Spleen (tissue), 11 donors: ENCODE data around the gene WDR7. TPM values are rescaled to one million over a fixed set of nuclear protein-coding genes. Genes with fewer than 3 reads are reported as not detected.
A peak's percentile ranks its signal among the peaks of the same experiment; 100 is the strongest.

ENCODE experiments used
- DNase-seq: peaks from one replicate; pipeline ENCODE4 v3.0.0-alpha.2; 2020
- H3K27ac ChIP-seq, 8 donors: fragments of 200-600 bp; sonication (generic) in 7 of 8; 1 replicate in 4 of 8; 2 replicates in 4 of 8; pipeline versions ENCODE4 v1.5.0 to v1.8.0; 2016 to 2021; ENCODE audit warnings: inconsistent platforms in 4 of 8, mild to moderate bottlenecking in 4 of 8, moderate library complexity in 1 of 8
- H3K27me3 ChIP-seq, 7 donors: fragments of 200-600 bp; sonication (generic) in 6 of 7; replicated peaks in 1 of 7; 1 replicate in 4 of 7; 2 replicates in 3 of 7; pipeline versions ENCODE4 v1.5.0 to v1.8.0; 2016 to 2021; ENCODE audit warnings: inconsistent platforms in 3 of 7, mild to moderate bottlenecking in 1 of 7
- H3K36me3 ChIP-seq, 6 donors: fragments of 200-600 bp; sonication (generic) in 5 of 6; 1 replicate in 4 of 6; 2 replicates in 2 of 6; pipeline versions ENCODE4 v1.5.0 to v1.8.0; 2016 to 2021; ENCODE audit warnings: inconsistent platforms in 2 of 6
- H3K4me1 ChIP-seq, 6 donors: fragments of 200-600 bp; sonication (generic) in 5 of 6; 1 replicate in 3 of 6; 2 replicates in 3 of 6; pipeline versions ENCODE4 v1.5.0 to v1.8.0; 2016 to 2021; ENCODE audit warnings: inconsistent platforms in 3 of 6
- H3K4me3 ChIP-seq, 8 donors: fragments of 200-600 bp; sonication (generic) in 7 of 8; 1 replicate in 4 of 8; 2 replicates in 4 of 8; pipeline versions ENCODE4 v1.5.0 to v1.8.0; 2016 to 2021; ENCODE audit warnings: inconsistent platforms in 4 of 8, mild to moderate bottlenecking in 4 of 8, moderate library complexity in 2 of 8
- H3K9me3 ChIP-seq, 8 donors: fragments of 200-600 bp; sonication (generic) in 7 of 8; 1 replicate in 4 of 8; 2 replicates in 4 of 8; pipeline versions ENCODE4 v1.5.0 to v1.8.0; 2016 to 2021; ENCODE audit warnings: inconsistent platforms in 4 of 8
- CTCF ChIP-seq, 11 experiments: fragments of 200-600 bp in 7 of 11; fragments of 450-650 bp in 4 of 11; sonication (generic) in 4 of 11; IDR thresholded peaks in 8 of 11; conservative IDR thresholded peaks in 3 of 11; 1 replicate in 7 of 11; 2 replicates in 4 of 11; pipeline versions ENCODE4 v1.4.0 to v1.8.0; 2016 to 2021; ENCODE audit warnings: antibody characterized with exemption in 11 of 11, inconsistent platforms in 4 of 11, mild to moderate bottlenecking in 1 of 11
- POLR2A ChIP-seq, 3 donors: fragments of 450-650 bp; IDR thresholded peaks; one replicate each; pipeline ENCODE4 v1.5.1; 2017; ENCODE audit warnings: antibody characterized with exemption in 3 of 3, mild to moderate bottlenecking in 1 of 3
- POLR2AphosphoS5 ChIP-seq, 3 donors: sonication (generic); formaldehyde crosslinking; IDR thresholded peaks; one replicate each; pipeline ENCODE4 v1.5.1; 2017; ENCODE audit warnings: antibody characterized with exemption in 3 of 3
- WGBS, 5 donors: extraction: QIAGEN DNeasy Blood & Tissue Kit in 3 of 5; methylation state at CpG; one replicate each; pipeline versions ENCODE4 v1.1.5 to v1.1.7; 2013 to 2018; 5-methylcytosine and 5-hydroxymethylcytosine counted together
- intact Hi-C: fragments of 100-400 bp; cut with DNase I; formaldehyde crosslinking; loops from one replicate; pipeline ENCODE4 v1.15.0; 2023; ENCODE audit warnings: low total_unique reads
- polyA plus RNA-seq, 3 donors: library from polyadenylated mRNA; stranded (reverse); fragments of 200-250 nt; gene quantifications; one replicate each; pipeline ENCODE4 v1.2.1, GENCODE V29; 2013
- total RNA-seq, 7 donors: library from RNA; depleted of rRNA in 3 of 7; stranded (reverse); fragments of >200 nt in 3 of 7; fragmentation: NEBNext Ultra II Directional in 4 of 7; extraction: Animal tissue kit (Norgen Biotek cat#: 25700) in 4 of 7; gene quantifications; one replicate each; pipeline versions ENCODE4 v1.1.0 to v1.2.1, GENCODE V29; 2016 to 2021
- donor health status: healthy with polysubstance abuse.
- donor health status: DM: no; HTN: no; CAD: no; lungs with moderate emphysema.
- donor health status: DM: no; HTN: no; CAD: no.
- donor health status: Bipolar disorder and iron deficiency.
- donor health status: healthy.
- donor health status: DM: no; HTN: no; CAD: no.
- donor health status: DM: yes; HTN: yes; CAD: no.

The WDR7 gene
- total and polyA plus RNA-seq, 10 donors: 2.8 to 55.9 (median 42.8) TPM

GRCh38 chr18:56770873-56771272 is 119.7 kb downstream of the WDR7 start:
- Histone ChIP-seq H3K9me3 (no peaks in the 10 kb centered on the region), H3K27ac (no peak overlapping the region), H3K4me3 (no peak overlapping the region), H3K36me3 (peaks cover 0 to 41% (median 0%) of the 10 kb centered on the region in 6 donors), H3K4me1 (no peaks in the 10 kb centered on the region), H3K27me3 (no peaks in the 10 kb centered on the region)
- DNase-seq: no peak
- TF ChIP-seq POLR2A (IDR thresholded peaks at IDR 0.05) (no peak), POLR2AphosphoS5 (IDR thresholded peaks at IDR 0.05) (no peak), CTCF (IDR thresholded peaks at IDR 0.05 in 8 of 11, conservative IDR thresholded peaks at IDR 0.05 in 3 of 11) (no peak)
- intact Hi-C loops: no loop called here

GRCh38 chr18:56775701-56776100 is 124.5 kb downstream of the WDR7 start:
- WGBS, 5 donors: 91 to 95% (median 93%) methylated on average over 6 of the region's 6 CpGs
- no peak overlapping the region for H3K4me3 ChIP-seq
- no peaks in the 10 kb centered on the region for H3K27me3 ChIP-seq
- H3K9me3 ChIP-seq: no peaks in the 10 kb centered on the region
- TF ChIP-seq POLR2AphosphoS5 (IDR thresholded peaks at IDR 0.05) (no peak), POLR2A (IDR thresholded peaks at IDR 0.05) (no peak), CTCF (IDR thresholded peaks at IDR 0.05 in 8 of 11, conservative IDR thresholded peaks at IDR 0.05 in 3 of 11) (no peak)
- peaks cover 0 to 33% (median 0%) of the 10 kb centered on the region in 6 donors for H3K36me3 ChIP-seq
- no peak overlapping the region for H3K27ac ChIP-seq
- DNase-seq: no peak
- H3K4me1 ChIP-seq: no peaks in the 10 kb centered on the region
- intact Hi-C loops: no loop called here

- no peak overlapping the region for H3K4me3 ChIP-seq
- DNase-seq: no peak
- H3K9me3 ChIP-seq: no peaks in the 10 kb centered on the region
- intact Hi-C loops: no loop called here
- 93 to 96% (median 94%) methylated on average over 5 of the region's 5 CpGs for WGBS, 5 donors
- no peaks in the 10 kb centered on the region for H3K4me1 ChIP-seq
- TF ChIP-seq POLR2A (IDR thresholded peaks at IDR 0.05): no peak
- TF ChIP-seq CTCF (IDR thresholded peaks at IDR 0.05 in 8 of 11, conservative IDR thresholded peaks at IDR 0.05 in 3 of 11): no peak
- TF ChIP-seq POLR2AphosphoS5 (IDR thresholded peaks at IDR 0.05): no peak
- no peak overlapping the region for H3K27ac ChIP-seq
- H3K27me3 ChIP-seq: no peaks in the 10 kb centered on the region
- peaks cover 0 to 69% (median 11%) of the 10 kb centered on the region in 6 donors for H3K36me3 ChIP-seq
These were observed 136.2 kb downstream of the WDR7 start for GRCh38 chr18:56787390-56787789.

GRCh38 chr18:56789004-56789888 is 138.1 kb downstream of the WDR7 start:
- H3K27me3 ChIP-seq: no peaks in the 10 kb centered on the region
- 86 to 95% (median 91%) methylated on average over 9 of the region's 9 CpGs for WGBS, 5 donors
- H3K9me3 ChIP-seq: no peaks in the 10 kb centered on the region
- H3K4me1 ChIP-seq: no peaks in the 10 kb centered on the region
- H3K27ac ChIP-seq: no peak overlapping the region
- intact Hi-C loops: no loop called here
- H3K36me3 ChIP-seq: peaks cover 0 to 52% (median 9%) of the 10 kb centered on the region in 6 donors
- no peak for DNase-seq
- no peak overlapping the region for H3K4me3 ChIP-seq
- no peak for TF ChIP-seq POLR2AphosphoS5 (IDR thresholded peaks at IDR 0.05)
- TF ChIP-seq CTCF (IDR thresholded peaks at IDR 0.05 in 8 of 11, conservative IDR thresholded peaks at IDR 0.05 in 3 of 11): peak in 4 of 11 experiments; percentile 7 to 23 (median 16)
- TF ChIP-seq POLR2A (IDR thresholded peaks at IDR 0.05): no peak
